Measurements from ENCODE around the gene RASGRP1.

RASGRP1 gene

GRCh38 chr15:38458646-38459045 lies 106.0 kb downstream of the RASGRP1 start:
- DNase-seq (ENCODE audit: low read depth): no peak

GRCh38 chr15:38455092-38455491 lies 109.5 kb downstream of the RASGRP1 start:
- no peak for DNase-seq (ENCODE audit: low read depth)

GRCh38 chr15:38454696-38455090 lies 109.9 kb downstream of the RASGRP1 start:
- no peak for DNase-seq (ENCODE audit: low read depth)

GRCh38 chr15:38453971-38454695 lies 110.5 kb downstream of the RASGRP1 start, which contains the start of gene FAM98B:
Gene FAM98B, plus strand, starts transcription at chr15:38454127. Its CDS starts 35 bp downstream, at chr15:38454162.
- DNase-seq (ENCODE audit: low read depth): peak; percentile 55

- no peak for DNase-seq (ENCODE audit: low read depth)
Measured at GRCh38 chr15:38441130-38441519, 123.5 kb downstream of the RASGRP1 start.

GRCh38 chr15:38440353-38441129 lies 124.1 kb downstream of the RASGRP1 start:
- DNase-seq (ENCODE audit: low read depth): no peak

Measured in GM04503 (cell line).